Measurements from ENCODE around the gene USP53. TPM values are rescaled to one million over a fixed set of nuclear protein-coding genes. Genes with fewer than 3 reads are reported as not detected.

Gene USP53
- total RNA-seq, 2 donors from 2014 or later = 51.5 to 62.9 TPM

- H3K27ac ChIP-seq = no peak overlapping the region
- no peaks in the 10 kb centered on the region for H3K27me3 ChIP-seq
- TF ChIP-seq, protein P1, sequence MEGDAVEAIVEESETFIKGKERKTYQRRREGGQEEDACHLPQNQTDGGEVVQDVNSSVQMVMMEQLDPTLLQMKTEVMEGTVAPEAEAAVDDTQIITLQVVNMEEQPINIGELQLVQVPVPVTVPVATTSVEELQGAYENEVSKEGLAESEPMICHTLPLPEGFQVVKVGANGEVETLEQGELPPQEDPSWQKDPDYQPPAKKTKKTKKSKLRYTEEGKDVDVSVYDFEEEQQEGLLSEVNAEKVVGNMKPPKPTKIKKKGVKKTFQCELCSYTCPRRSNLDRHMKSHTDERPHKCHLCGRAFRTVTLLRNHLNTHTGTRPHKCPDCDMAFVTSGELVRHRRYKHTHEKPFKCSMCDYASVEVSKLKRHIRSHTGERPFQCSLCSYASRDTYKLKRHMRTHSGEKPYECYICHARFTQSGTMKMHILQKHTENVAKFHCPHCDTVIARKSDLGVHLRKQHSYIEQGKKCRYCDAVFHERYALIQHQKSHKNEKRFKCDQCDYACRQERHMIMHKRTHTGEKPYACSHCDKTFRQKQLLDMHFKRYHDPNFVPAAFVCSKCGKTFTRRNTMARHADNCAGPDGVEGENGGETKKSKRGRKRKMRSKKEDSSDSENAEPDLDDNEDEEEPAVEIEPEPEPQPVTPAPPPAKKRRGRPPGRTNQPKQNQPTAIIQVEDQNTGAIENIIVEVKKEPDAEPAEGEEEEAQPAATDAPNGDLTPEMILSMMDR (IDR thresholded peaks at IDR 0.05) = no peak
- H3K4me3 ChIP-seq = no peak overlapping the region
- H3K4me1 ChIP-seq = peaks cover 0 to 14% of the 10 kb centered on the region in 2 donors
- H3K9me3 ChIP-seq = no peaks in the 10 kb centered on the region
- no peak for DNase-seq (ENCODE audit: low spot score)
- peaks cover 33% of the 10 kb centered on the region for H3K36me3 ChIP-seq
Observed at GRCh38 chr4:119237642-119238041, 25.1 kb downstream of the USP53 start.

DNA sequence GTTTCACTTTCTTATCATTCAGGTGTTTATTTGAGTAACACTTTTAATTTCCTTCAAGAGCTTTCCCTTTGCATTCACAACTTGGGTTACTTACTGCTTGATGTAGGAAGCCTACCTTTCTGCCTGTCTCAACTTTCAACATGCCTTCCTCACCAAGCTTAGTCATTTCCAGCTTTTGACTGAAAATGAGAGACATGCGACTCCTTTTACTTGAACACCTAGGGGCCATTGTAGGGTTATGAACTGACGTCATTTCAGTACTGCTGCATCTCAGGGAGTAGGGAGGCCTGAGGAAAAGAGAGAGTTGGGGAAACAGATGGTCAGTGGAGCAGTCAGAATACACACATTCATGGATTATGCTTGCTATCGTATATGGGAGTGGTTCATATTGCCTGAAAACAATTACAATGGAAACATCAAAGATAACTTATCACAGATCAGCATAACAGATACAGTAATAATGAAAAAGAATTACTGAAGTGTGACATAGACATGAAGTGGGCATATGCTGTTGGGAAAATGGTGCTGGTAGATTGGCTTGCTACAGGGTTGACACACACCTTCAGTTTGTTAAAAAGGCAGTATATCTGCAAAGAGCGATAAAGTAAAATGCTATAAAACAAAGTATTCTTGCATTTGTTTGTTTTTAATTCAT, 25.7 kb downstream of the USP53 start:
- H3K27me3 ChIP-seq = no peaks in the 10 kb centered on the region
- H3K27ac ChIP-seq = no peak overlapping the region
- TF ChIP-seq, protein P1 (IDR thresholded peaks at IDR 0.05) = no peak
- no peak for DNase-seq (ENCODE audit: low spot score)
- H3K4me3 ChIP-seq = no peak overlapping the region
- H3K36me3 ChIP-seq = peaks cover 33% of the 10 kb centered on the region
- peaks cover 0 to 14% of the 10 kb centered on the region in 2 donors for H3K4me1 ChIP-seq
- no peaks in the 10 kb centered on the region for H3K9me3 ChIP-seq

- Histone ChIP-seq H3K36me3 (peaks cover 40% of the 10 kb centered on the region), H3K9me3 (no peaks in the 10 kb centered on the region), H3K4me1 (peaks cover 0 to 10% of the 10 kb centered on the region in 2 donors), H3K4me3 (no peak overlapping the region), H3K27ac (no peak overlapping the region), H3K27me3 (no peaks in the 10 kb centered on the region)
- TF ChIP-seq, protein P1 (IDR thresholded peaks at IDR 0.05) = no peak
- DNase-seq (ENCODE audit: low spot score) = no peak
Observed at GRCh38 chr4:119240128-119240527, 27.6 kb downstream of the USP53 start.

- H3K27me3 ChIP-seq = no peaks in the 10 kb centered on the region
- no peaks in the 10 kb centered on the region for H3K9me3 ChIP-seq
- no peak overlapping the region for H3K4me3 ChIP-seq
- DNase-seq (ENCODE audit: low spot score) = no peak
- no peak overlapping the region for H3K27ac ChIP-seq
- peaks cover 37% of the 10 kb centered on the region for H3K36me3 ChIP-seq
- TF ChIP-seq, protein P1 (IDR thresholded peaks at IDR 0.05) = no peak
- peaks cover 0 to 7% of the 10 kb centered on the region in 2 donors for H3K4me1 ChIP-seq
Observed at GRCh38 chr4:119240568-119240967, 28.1 kb downstream of the USP53 start.

- H3K36me3 ChIP-seq = peaks cover 41% of the 10 kb centered on the region
- no peak overlapping the region for H3K4me3 ChIP-seq
- no peaks in the 10 kb centered on the region for H3K27me3 ChIP-seq
- TF ChIP-seq, protein P1 (IDR thresholded peaks at IDR 0.05) = no peak
- DNase-seq (ENCODE audit: low spot score) = no peak
- H3K4me1 ChIP-seq = peaks cover 0 to 7% of the 10 kb centered on the region in 2 donors
- no peaks in the 10 kb centered on the region for H3K9me3 ChIP-seq
- H3K27ac ChIP-seq = no peak overlapping the region
Observed at GRCh38 chr4:119242417-119242816, 29.9 kb downstream of the USP53 start.

- TF ChIP-seq, protein P1 (IDR thresholded peaks at IDR 0.05) = no peak
- no peaks in the 10 kb centered on the region for H3K9me3 ChIP-seq
- DNase-seq (ENCODE audit: low spot score) = no peak
- no peaks in the 10 kb centered on the region for H3K27me3 ChIP-seq
- peaks cover 53% of the 10 kb centered on the region for H3K36me3 ChIP-seq
- H3K4me3 ChIP-seq = no peak overlapping the region
- no peak overlapping the region for H3K27ac ChIP-seq
- H3K4me1 ChIP-seq = peaks cover 0 to 7% of the 10 kb centered on the region in 2 donors
Observed at GRCh38 chr4:119243868-119244267, 31.4 kb downstream of the USP53 start.
